GM12865 (cell line): ENCODE measurements around the gene SNRPA1.
"Not testable (repeated sequence)": the region's sequence is repeated elsewhere in the genome, so short reads cannot be mapped to it uniquely, and the experiment has no call there.

Experiments used
- DNase-seq: peaks from one replicate; pipeline ENCODE4 v3.0.0; 2010; ENCODE audit warnings: low read depth
- H3K4me3 ChIP-seq: 2 replicates; pipeline ENCODE4 v1.5.1; 2011; ENCODE audit warnings: mild to moderate bottlenecking, low read depth, low read length, control low read depth
- CTCF ChIP-seq: IDR thresholded peaks from 2 replicates; pipeline ENCODE4 v1.5.1; 2011; ENCODE audit warnings: low read length, control low read depth, low read depth, inconsistent platforms; ENCODE audit not compliant: insufficient read depth; ENCODE audit errors: missing control alignments

The SNRPA1 gene

GRCh38 chr15:101293122-101293521 is 1.9 kb downstream of the SNRPA1 start:
- no peak for TF ChIP-seq CTCF
- DNase-seq = peak; percentile 51
- peak overlapping the region; percentile 100 for H3K4me3 ChIP-seq

DNA sequence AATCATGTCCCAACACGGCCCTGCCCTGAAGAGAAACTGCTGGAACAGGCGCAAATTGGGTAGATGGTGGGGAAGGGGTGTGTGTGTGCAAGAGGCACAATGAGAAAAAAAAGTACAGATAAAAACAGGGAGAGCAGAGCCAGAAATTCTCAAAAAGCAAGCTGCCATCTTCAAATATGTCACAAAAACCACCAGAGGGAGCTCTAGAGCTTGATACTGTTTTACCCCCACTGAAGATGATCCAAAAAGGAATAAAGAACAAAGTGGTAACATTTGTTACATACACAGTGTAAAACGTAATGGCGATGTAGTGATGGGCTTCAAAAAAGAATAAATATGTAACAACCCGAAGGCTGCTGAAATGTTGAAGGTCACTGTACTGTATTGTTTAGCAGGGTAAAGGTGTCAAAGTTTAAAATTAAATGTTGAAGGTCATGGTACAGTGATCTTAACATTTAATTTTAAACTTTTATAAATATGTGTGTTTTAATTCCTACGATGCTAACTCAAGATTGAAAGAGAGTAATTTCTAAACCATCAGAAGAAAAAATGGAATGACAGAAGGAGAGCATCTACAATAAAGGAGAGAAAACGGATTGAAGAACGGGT is 6.0 kb downstream of the SNRPA1 start:
- TF ChIP-seq CTCF = peak; percentile 56
- H3K4me3 ChIP-seq = no peak overlapping the region
- DNase-seq = peak; percentile 57

- not testable (repeated sequence) for DNase-seq, H3K4me3 ChIP-seq
Observed at GRCh38 chr15:101287342-101287741, 7.7 kb downstream of the SNRPA1 start.

- TF ChIP-seq CTCF = no peak
- H3K4me3 ChIP-seq = no peak overlapping the region
- DNase-seq = no peak
Observed at GRCh38 chr15:101286471-101287114, 8.5 kb downstream of the SNRPA1 start.

DNA sequence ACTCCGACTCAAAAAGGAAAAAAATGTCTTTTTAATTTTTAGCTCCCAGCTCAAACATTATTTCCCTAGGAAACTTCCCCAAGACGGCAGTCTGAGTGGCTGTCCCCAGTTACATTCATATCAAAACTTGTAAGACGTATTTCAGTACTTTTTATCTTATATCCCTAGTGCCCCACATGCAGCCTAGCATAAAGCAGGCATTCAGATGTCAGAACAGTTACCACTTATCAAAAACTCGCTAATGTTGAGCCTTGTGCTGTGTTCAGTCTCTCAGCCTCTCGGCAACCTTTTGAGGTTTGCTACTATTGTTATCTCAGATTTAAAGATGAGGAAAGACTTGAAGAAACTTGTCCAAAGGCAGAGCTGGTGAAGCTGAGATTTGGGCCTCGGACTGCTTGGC is 11.1 kb downstream of the SNRPA1 start:
- no peak for TF ChIP-seq CTCF
- no peak overlapping the region for H3K4me3 ChIP-seq
- no peak for DNase-seq

DNA sequence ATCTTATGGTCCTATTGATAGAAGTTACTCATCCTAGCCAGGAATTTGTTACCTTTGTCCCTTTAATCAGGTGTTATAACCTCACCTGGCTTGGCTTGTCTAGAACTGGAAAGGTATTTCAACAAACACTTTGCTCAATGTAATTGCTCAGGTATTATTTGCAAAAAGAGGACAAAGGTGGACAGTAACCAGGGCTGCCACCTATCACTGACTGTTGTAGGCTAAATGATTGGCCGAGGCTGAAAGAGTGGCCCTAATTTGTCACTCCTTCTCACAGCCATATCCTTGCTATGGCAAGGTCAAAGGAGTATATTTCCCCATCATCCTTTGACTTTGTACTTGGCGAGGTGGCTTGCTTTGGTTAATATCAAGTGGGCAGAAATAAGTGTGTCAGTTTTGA is 15.0 kb downstream of the SNRPA1 start:
- DNase-seq = no peak
- TF ChIP-seq CTCF = no peak
- no peak overlapping the region for H3K4me3 ChIP-seq

- H3K4me3 ChIP-seq = no peak overlapping the region
- TF ChIP-seq CTCF = no peak
- DNase-seq = no peak
Observed at GRCh38 chr15:101277943-101278564, 17.0 kb downstream of the SNRPA1 start.
